GM12891 (cell line): ENCODE measurements around the gene TCP11L2.

ENCODE experiments used
- POLR2A ChIP-seq: IDR thresholded peaks from 2 replicates; pipeline ENCODE4 v1.6.1; 2011; ENCODE audit warnings: low read depth, low read length, control low read depth
- POLR2AphosphoS5 ChIP-seq: IDR thresholded peaks from 2 replicates; pipeline ENCODE4 v1.6.1; 2011; ENCODE audit warnings: low read depth, low read length, control low read depth
- TAF1 ChIP-seq: IDR thresholded peaks from 2 replicates; pipeline ENCODE4 v1.6.1; 2011; ENCODE audit warnings: low read depth, low read length, control low read depth

GRCh38 chr12:106307181-106307580 is 4.6 kb downstream of the TCP11L2 start:
- TF ChIP-seq TAF1 (no peak), POLR2AphosphoS5 (no peak), POLR2A (no peak)
